HEK293T (cell line): ENCODE results near the gene MRPS11.

Source experiments
- ARNT ChIP-seq: fragments of 450-650 bp; IDR thresholded peaks from 2 replicates; pipeline ENCODE4 v1.6.1; 2017; ENCODE audit warnings: mild to moderate bottlenecking
- FOXK2 ChIP-seq: fragments of 450-650 bp; IDR thresholded peaks from 2 replicates; pipeline ENCODE4 v1.6.1; 2016; ENCODE audit warnings: mild to moderate bottlenecking
- FOXM1 ChIP-seq: fragments of 450-650 bp; IDR thresholded peaks from 2 replicates; pipeline ENCODE4 v1.6.1; 2017; ENCODE audit warnings: mild to moderate bottlenecking, borderline replicate concordance
- HDGF ChIP-seq: fragments of 450-650 bp; IDR thresholded peaks from 2 replicates; pipeline ENCODE4 v1.6.1; 2017; ENCODE audit warnings: antibody characterized with exemption, borderline replicate concordance

- no peak for TF ChIP-seq FOXK2
- TF ChIP-seq FOXM1 = no peak
- 0 out of 2 replicates have a peak, but pooled peaks have one; percentile 23 for TF ChIP-seq ARNT
- TF ChIP-seq HDGF = no peak
Measured at GRCh38 chr15:88454867-88455810, 12.4 kb upstream of the MRPS11 start.
